HEK293T (cell line): ENCODE data around the gene TAF1B.
"Not testable (repeated sequence)": the region's sequence is repeated elsewhere in the genome, so short reads cannot be mapped to it uniquely, and the experiment has no call there.

Experiments used
- CTCF ChIA-PET: fragments of 350-600 bp; formaldehyde crosslinking; extraction: SDS; loops from one replicate; lab custom pipeline; 2021; ENCODE audit warnings: antibody characterized with exemption, inconsistent platforms; lab: Yijun Ruan, JAX
- POLR2A ChIA-PET: fragments of 350-600 bp; formaldehyde crosslinking; extraction: SDS; loops from one replicate; lab custom pipeline; 2020; ENCODE audit warnings: antibody characterized with exemption, inconsistent platforms; lab: Yijun Ruan, JAX
- DNase-seq: peaks from one replicate; pipeline ENCODE4 v3.0.0; 2012; ENCODE audit warnings: mixed read lengths; ENCODE audit errors: extremely low spot score
- ARNT ChIP-seq: fragments of 450-650 bp; IDR thresholded peaks from 2 replicates; pipeline ENCODE4 v1.6.1; 2017; ENCODE audit warnings: mild to moderate bottlenecking
- BHLHE40 ChIP-seq: fragments of 450-650 bp; IDR thresholded peaks from 2 replicates; pipeline ENCODE4 v1.6.1; 2016; ENCODE audit warnings: mild to moderate bottlenecking, moderate library complexity, borderline replicate concordance
- CTBP1 ChIP-seq: fragments of 450-650 bp; IDR thresholded peaks from 2 replicates; pipeline ENCODE4 v1.6.1; 2016; ENCODE audit warnings: borderline replicate concordance
- ELF4 ChIP-seq: fragments of 450-650 bp; IDR thresholded peaks from 2 replicates; pipeline ENCODE4 v1.6.1; 2017; ENCODE audit warnings: antibody characterized with exemption
- FOXA1 ChIP-seq: fragments of 450-650 bp; IDR thresholded peaks from 2 replicates; pipeline ENCODE4 v1.6.1; 2016; ENCODE audit warnings: mild to moderate bottlenecking
- FOXK2 ChIP-seq: fragments of 450-650 bp; IDR thresholded peaks from 2 replicates; pipeline ENCODE4 v1.6.1; 2016; ENCODE audit warnings: mild to moderate bottlenecking
- FOXM1 ChIP-seq: fragments of 450-650 bp; IDR thresholded peaks from 2 replicates; pipeline ENCODE4 v1.6.1; 2017; ENCODE audit warnings: mild to moderate bottlenecking, borderline replicate concordance
- HDGF ChIP-seq: fragments of 450-650 bp; IDR thresholded peaks from 2 replicates; pipeline ENCODE4 v1.6.1; 2017; ENCODE audit warnings: antibody characterized with exemption, borderline replicate concordance
- L3MBTL2 ChIP-seq: fragments of 450-650 bp; conservative IDR thresholded peaks from 2 replicates; pipeline ENCODE4 v1.6.1; 2016; ENCODE audit warnings: mild to moderate bottlenecking
- LEF1 ChIP-seq: fragments of 450-650 bp; IDR thresholded peaks from 2 replicates; pipeline ENCODE4 v1.6.1; 2017; ENCODE audit warnings: mild to moderate bottlenecking, borderline replicate concordance
- NFRKB ChIP-seq: fragments of 450-650 bp; IDR thresholded peaks from 2 replicates; pipeline ENCODE4 v1.6.1; 2016; ENCODE audit warnings: mild to moderate bottlenecking, moderate library complexity
- SP1 ChIP-seq: fragments of 450-650 bp; IDR thresholded peaks from 2 replicates; pipeline ENCODE4 v1.6.1; 2017
- SUZ12 ChIP-seq: fragments of 450-650 bp; IDR thresholded peaks from 2 replicates; pipeline ENCODE4 v1.6.1; 2016; ENCODE audit warnings: mild to moderate bottlenecking
- TARDBP ChIP-seq: fragments of 450-650 bp; IDR thresholded peaks from 2 replicates; pipeline ENCODE4 v1.6.1; 2016
- ZNF384 ChIP-seq: fragments of 450-650 bp; IDR thresholded peaks from 2 replicates; pipeline ENCODE4 v1.6.1; 2016
- TF ChIP-seq, protein P1 (sequence below): fragments of 450-650 bp; IDR thresholded peaks from 2 replicates; pipeline ENCODE4 v1.6.1; 2016

The TAF1B gene

DNA sequence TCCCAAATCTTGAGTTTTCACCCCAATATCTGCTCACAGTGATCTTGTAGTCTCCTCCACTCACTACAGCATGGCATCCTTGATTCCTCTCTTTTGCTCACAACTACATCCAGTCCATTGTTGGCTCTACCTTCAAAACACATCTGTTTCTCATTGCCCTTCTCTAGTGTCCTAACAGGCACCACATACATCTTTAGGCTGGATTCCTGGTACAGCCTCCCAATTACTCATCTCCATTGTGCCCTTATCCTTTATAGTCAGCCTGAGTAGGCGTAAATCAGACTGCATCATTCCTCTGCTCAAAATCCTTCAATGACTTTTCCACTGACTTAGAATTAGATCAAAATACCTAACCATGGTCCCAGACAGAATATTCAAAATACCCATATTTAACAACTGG, 10.7 kb upstream of the TAF1B start:
- CTCF ChIA-PET, result no interaction called here
- TF ChIP-seq FOXA1 (no peak), FOXM1 (no peak), FOXK2 (no peak), L3MBTL2 (no peak), SP1 (no peak), ARNT (no peak), HDGF (no peak), CTBP1 (no peak), TARDBP (no peak), BHLHE40 (no peak), ELF4 (no peak)
- TF ChIP-seq, protein P1, sequence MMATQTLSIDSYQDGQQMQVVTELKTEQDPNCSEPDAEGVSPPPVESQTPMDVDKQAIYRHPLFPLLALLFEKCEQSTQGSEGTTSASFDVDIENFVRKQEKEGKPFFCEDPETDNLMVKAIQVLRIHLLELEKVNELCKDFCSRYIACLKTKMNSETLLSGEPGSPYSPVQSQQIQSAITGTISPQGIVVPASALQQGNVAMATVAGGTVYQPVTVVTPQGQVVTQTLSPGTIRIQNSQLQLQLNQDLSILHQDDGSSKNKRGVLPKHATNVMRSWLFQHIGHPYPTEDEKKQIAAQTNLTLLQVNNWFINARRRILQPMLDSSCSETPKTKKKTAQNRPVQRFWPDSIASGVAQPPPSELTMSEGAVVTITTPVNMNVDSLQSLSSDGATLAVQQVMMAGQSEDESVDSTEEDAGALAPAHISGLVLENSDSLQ, result no peak
- no peak for DNase-seq
- POLR2A ChIA-PET, result no interaction called here

DNA sequence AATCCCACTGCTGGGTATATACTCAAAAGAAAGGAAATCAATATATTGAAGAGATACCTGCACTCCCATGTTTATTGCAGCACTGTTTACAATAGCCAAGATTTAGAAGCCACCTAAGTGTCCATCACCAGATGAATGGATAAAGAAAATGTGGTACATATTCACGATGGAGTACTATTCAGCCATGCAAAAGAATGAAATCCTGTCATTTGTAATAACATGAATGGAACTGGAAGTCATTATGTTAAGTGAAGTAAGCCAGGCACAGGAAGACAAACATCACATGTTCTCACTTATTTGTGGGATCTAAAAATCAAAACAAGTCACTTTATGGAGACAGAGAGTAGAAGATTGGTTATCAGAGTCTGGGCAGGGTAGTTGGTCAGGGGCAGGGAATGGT, 8.2 kb upstream of the TAF1B start:
- POLR2A ChIA-PET, DNase-seq, CTCF ChIA-PET: not testable (repeated sequence)

DNA sequence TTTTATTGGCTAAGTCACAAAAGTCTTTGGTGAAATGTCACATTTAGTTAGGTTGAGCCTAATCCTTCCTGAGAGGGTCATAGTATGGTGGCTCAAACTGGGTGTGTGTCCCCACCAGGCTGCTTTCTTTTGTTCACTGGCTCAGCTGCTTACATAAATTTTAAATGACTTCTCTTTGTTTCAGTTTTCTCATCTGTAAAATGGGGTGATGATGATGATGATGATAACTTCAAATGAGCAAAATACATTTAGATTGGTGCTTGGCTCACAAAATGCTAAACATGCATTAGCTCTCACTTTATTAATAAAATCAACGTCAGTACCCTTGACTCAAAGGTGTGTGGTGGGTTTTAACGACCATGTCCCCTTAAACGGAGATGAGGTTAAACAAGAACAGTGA, 7.2 kb upstream of the TAF1B start:
- TF ChIP-seq ELF4, result no peak
- no peak for TF ChIP-seq LEF1
- TF ChIP-seq CTBP1, result no peak
- no peak for TF ChIP-seq HDGF
- no peak for TF ChIP-seq NFRKB
- TF ChIP-seq SP1, result no peak
- no peak for TF ChIP-seq SUZ12
- TF ChIP-seq L3MBTL2, result no peak
- no peak for TF ChIP-seq ZNF384
- TF ChIP-seq, protein P1, result no peak
- TF ChIP-seq FOXK2, result no peak
- no peak for TF ChIP-seq TARDBP
- TF ChIP-seq ARNT, result no peak
- no peak for TF ChIP-seq FOXM1
- no peak for TF ChIP-seq FOXA1
- no peak for TF ChIP-seq BHLHE40
- ChIA-PET POLR2A (no interaction called here), CTCF (interaction anchor here (0.9 kb wide), 1 partner anchor 22 kb away, joined by 3 read pairs; no protein-coding TSS in a partner anchor)
- DNase-seq, result no peak

DNA sequence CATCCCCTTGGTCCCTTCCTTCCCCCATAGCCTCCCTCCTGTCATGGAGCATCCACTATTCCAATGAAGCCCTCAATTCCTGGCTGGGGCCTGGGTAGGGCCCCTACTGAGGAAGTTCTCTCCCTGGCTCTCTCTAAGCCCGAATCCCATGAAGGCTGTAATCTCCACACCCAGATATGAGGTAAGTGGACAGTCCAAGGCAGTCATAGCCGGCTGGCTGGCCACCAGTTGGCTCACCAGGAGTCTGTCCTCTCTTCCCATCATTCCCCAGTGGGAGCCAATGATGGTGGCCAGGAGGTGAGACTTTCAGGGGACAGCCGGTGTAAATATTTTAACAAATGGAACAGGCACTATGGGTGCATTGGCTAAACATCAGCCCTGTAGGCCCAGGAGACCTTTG, 6.8 kb upstream of the TAF1B start:
- DNase-seq, result no peak
- POLR2A ChIA-PET, result no interaction called here
- CTCF ChIA-PET, result no interaction called here
- TF ChIP-seq FOXM1 (no peak), FOXA1 (no peak), HDGF (no peak), TARDBP (no peak), NFRKB (no peak), ARNT (no peak), ELF4 (no peak), L3MBTL2 (no peak), CTBP1 (no peak), SP1 (no peak)
- TF ChIP-seq, protein P1, result no peak

DNA sequence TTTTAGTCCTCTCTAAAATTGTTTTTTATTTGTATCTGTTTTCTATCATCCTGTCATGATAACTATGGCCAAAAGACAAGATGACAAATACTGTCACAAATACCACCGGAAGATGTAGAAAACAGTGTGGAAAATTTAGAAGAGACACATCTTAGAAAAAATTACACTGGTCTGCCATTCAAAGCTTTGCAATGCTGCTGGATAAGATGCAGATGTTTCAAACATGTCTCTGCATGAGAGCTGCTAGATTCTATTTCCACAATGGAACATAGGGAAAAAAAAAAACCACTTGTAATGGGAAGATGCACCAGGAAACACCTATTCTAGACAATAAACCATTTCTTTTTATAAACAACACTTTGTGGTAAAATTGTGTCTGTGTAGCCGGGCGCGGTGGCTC, 5.8 kb upstream of the TAF1B start:
- CTCF ChIA-PET, result interaction anchor here (0.6 kb wide), 1 partner anchor 95 kb away, joined by 4 read pairs; no protein-coding TSS in a partner anchor
- POLR2A ChIA-PET, result no interaction called here
- TF ChIP-seq TARDBP (no peak), SUZ12 (no peak), ZNF384 (no peak), HDGF (no peak), CTBP1 (no peak), SP1 (no peak), ARNT (no peak), LEF1 (no peak), BHLHE40 (no peak), FOXA1 (no peak), FOXK2 (no peak), FOXM1 (no peak), ELF4 (no peak), NFRKB (no peak), L3MBTL2 (no peak)
- TF ChIP-seq, protein P1, result no peak
- no peak for DNase-seq

DNA sequence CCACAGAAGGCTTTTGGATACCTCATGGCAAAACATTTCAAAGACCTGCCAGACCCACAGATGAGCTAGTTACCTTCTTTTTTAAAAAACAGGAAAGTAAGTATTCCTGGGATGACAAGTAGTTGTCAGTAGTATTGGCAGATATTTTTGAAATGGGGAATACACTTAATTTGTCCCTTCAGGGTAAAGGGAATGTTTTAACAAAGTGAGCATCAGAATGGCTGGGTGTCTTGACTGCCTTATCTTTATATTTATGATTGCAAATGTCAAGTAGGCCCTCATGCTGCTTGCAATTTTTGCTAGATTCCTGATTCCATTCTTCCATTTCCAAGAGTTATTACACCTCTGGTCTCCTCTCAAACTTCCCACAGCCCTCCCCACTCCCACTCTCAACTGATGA, 4.9 kb upstream of the TAF1B start:
- TF ChIP-seq FOXM1 (no peak), ARNT (no peak), FOXA1 (no peak), ELF4 (no peak), HDGF (no peak), FOXK2 (no peak), SP1 (no peak), TARDBP (no peak), ZNF384 (no peak), L3MBTL2 (no peak), NFRKB (no peak), BHLHE40 (no peak), SUZ12 (no peak), LEF1 (no peak), CTBP1 (no peak)
- TF ChIP-seq, protein P1, result no peak
- ChIA-PET POLR2A (no interaction called here), CTCF (no interaction called here)
- no peak for DNase-seq
